A172 (cell line): ENCODE data around the gene NEURL1. TPM values are rescaled to one million over a fixed set of nuclear protein-coding genes. Genes with fewer than 3 reads are reported as not detected.

Source experiments
- DNase-seq: peaks from one replicate; pipeline ENCODE4 v3.0.0-alpha.2; 2015; ENCODE audit warnings: low spot score
- total RNA-seq: library from RNA; depleted of rRNA; stranded (reverse); fragments of >200 nt; shearing (Covaris generic); gene quantifications from 2 replicates; pipeline ENCODE4 v1.2.3, GENCODE V29; 2014

Gene NEURL1
- total RNA-seq, 1 experiment from 2014 or later, result not detected

DNA sequence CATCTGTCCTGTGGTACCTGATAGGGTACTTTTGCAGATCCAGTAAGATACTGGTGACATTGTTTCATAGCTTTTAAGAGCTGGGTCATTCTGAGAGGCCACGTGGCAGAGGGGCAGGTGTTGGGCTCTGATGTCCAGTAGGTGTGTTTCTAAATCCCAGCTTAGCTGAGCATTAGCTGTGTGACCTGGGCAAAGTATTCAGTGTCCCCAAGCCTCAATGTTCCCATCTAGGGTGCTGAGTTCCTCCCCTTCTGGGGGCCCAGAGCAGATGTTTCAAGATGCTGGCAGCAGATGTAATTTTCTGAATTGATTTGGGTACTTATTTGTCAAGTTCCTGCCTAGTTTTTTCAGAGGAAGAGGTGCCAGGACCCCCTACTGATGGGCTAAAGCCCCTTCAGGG, 52.9 kb downstream of the NEURL1 start:
- DNase-seq, result no peak

DNA sequence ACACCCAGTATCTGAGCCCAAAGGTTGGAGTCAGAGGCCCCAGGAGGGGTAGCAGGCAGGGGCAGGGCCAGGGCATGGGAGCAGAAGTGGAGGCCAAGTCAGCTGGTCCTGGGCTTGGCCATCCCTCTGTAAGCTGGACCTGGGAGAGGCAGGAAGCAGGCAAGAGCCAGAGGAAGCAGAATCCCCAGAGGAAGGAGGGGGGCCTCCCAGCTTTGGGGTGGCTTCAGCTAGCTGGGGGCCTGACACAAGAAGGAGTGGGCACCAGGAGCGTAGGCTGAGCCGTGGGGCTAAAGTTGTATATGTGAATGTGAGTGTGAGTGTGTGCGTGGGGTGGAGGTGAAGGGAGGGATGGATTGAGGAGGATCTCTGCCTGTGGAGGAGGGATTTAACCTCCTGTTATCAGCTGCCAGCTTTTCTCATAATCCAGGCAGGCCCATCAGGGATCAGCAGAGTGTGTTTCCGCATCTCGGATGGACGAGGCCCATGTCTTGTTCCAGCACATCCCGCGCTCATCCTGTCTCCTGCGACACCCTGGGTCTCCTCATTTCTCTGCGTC, 54.0 kb downstream of the NEURL1 start:
- DNase-seq, result no peak

DNA sequence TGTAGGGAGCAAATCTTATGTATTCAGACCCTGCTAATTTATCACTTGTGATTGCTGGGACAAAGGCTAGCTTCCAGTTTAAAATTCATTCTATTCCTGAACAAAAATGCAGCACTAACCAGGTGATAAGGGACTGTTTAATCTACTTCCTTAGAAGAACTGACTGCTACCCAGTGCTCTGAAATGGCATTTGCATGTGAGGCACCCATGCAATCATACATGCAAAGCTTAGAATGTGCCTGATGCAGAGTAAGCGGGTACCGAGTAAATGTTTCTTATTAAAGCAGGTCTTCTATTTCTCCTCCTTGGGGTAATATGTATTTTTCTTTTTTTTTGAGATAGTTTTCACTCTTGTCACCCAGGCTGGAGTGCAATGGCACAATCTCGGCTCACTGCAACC, 54.5 kb downstream of the NEURL1 start:
- DNase-seq, result no peak

DNA sequence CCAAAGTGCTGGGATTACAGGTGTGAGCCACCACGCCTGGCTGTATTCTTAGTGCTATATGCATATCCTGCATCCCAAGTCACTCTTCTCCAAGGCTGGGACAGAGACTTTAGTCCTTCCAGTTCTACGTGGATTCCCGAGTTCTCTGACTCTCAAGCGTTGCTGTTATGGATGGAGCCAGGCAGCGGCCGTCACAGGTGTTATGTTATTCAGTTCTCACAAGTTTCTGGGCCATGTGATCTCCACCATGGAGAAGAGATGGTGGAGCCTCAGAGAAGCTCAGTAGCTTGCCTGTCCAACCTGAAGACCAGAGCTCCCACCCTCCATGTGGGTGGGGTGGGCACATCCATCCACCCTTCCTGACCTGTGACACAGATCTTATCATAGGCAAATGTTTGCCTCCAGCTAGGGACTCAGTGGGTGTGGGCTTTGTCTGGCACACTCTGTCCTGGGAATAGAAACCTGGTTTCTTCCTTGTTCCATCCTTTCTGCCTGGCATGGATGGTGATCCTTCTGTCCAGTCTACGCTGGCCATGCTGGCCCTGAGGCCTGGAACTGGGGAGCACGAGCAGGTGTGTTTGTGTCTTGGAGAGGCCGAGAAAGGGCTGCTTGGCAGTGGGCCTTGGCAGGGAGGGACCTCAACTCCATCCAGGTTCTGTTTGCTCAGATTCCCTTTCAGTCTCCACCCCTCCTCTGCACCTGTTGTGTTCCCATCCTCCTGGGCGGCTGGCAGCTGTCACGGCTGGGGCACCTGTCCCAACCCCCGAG, 55.3 kb downstream of the NEURL1 start:
- DNase-seq, result no peak

DNA sequence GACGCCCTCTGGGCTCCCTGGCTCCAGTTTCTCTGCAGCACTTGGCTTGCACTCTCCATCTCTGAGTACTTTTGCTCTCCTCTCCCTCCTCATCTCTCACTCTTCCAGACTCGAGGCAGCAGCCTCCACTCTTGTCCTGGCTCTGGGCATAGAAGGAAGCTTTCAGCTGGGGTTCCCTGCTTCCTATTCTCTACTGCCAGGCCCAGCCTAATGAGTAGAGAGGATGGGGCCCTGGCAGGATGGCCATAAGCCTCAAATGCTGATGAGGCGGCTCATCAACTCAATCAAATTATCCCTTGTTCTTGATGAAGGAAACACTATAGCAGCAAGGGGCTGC, 55.8 kb downstream of the NEURL1 start:
- no peak for DNase-seq

DNA sequence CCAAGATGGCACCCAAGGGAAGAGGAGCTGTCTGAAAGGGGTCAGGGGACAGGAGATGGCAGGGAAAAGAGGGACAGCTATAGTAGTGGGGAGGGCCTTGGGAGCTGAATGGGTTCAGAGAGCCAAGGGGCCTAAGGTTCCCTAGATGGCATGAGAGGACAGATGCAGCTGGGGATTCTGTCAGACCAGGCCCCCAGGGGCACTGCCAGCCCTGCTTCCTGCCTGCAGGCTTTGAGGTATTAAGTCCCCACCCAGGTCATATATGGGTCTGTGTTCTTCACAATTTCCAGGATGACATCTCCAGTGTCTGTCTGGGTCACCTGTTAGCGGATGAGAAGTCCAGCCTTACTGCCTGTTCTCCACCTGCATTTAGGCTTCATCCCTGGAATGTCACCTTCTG, 56.7 kb downstream of the NEURL1 start:
- DNase-seq, result no peak

DNA sequence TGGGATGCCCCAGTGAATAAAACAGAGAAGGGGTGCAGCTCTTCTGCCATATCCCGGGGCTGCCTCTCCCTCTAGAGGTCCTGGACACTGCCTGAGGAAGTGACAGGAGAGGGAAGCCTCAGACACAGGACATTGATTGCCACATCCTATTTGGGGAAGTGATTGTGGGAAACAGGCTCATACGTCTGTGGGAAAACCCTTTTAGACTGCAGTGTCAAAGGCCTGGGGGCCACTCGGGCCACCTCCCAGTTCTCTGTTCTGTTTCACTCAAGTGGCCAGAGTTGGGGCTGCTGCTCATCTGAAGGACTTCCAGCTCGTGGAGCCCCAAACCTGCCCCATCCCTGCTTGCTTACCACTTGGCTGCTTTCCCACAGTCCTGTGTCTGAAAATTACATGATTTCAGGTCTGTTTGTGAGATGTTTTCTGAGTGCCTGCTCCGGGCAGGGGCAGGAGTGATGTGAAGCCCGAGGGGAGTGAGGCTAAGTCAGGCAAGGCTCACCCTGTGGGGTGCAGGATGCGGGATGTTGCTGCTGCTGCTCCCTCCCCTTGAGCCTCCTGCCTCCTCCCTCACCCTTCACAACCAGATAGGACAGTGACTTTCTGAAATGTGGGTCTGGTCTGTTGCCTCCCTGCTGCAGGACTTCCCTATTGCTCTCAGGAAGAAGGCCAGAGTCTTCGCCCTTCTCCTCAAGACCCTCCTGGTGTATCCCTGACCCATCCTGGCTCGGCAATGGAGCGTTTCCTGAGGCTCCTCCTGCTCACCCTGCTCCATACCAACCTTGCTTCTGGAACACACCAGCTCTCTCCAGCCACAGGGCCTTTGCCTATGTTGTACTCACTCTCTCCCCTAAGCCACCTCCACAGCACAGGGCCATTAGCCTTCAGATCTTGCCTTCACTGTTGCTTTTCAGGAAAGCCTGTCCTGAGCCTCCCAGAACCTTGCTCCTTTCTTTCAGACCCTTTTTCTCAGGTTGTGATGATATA, 58.4 kb downstream of the NEURL1 start:
- no peak for DNase-seq

DNA sequence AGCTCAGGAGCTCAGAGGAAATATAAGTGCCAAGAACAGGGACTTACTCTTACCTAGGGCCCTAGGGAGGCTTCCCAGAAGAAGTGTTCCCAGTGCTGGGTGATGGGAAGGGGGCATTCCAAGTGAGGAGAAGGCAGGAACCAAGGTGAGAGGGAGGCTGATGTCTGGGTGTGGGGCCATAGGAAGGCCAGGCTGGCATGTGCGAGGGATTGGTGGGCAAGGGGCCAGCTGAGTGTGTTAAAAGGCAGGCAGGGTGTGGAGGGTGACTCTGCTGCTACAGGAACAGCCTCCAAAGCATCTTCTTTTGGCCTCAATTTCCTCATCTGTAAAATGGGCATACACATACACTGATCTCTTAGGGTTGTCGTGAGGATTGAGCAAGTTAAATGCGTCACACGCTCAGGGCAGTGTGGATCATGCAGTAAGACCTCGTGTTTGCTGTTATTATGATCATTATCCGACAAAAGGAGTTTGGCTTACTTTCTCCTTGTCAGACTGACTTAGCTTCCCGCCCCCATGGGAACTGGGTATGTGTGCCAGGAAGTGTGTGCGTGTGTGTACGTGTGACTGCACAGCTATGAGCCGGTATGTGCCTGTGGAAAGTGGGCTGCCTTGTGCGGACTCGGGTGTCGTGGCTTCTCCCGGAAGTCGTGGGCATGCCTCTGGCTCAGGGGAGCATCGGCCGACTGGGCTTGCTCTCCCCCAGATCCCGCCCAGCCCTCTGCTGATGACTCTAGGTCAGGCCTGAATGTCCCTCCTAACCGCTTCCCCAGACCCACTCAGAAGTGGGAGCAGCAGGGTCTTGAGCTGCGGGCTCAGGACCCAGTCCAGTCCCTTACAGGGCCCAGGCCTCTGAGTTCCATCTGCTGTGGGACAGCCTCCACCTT, 59.6 kb downstream of the NEURL1 start:
- DNase-seq, result no peak

DNA sequence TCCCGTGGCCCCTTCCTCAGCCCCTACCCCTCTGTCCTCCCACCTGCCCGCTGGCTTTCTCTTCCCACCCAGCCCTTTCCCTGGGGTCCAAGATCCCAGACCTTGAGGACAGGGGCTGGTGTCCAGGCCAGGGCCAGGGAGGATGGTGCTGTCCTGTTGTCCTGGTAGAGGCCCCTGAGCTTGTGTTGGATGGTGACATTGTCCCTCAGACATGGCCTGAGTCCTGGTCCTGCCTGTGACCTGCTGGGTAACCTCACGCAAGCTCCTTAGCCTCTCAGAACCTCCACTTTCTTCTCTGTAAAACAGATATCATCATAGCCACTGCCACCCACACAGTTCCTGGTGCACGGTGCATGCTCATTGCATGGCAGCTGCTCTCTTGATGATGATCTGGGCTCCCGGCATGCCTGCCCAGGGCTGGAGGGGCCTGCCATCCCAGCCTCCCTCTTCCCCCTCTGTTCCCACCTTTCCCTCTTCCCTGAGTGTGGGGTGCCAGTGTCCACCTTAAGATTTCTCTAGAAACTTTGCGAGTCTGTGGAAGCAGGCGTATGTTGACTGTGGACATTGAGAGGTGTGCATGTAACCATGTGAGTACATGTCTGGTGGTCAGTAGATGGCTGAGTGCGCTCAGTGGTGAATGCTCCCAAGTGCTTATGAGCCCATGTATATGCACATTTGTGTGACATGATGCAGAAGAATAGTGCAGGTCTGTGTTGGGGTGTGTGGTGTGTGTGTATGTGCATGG, 60.4 kb downstream of the NEURL1 start:
- no peak for DNase-seq

DNA sequence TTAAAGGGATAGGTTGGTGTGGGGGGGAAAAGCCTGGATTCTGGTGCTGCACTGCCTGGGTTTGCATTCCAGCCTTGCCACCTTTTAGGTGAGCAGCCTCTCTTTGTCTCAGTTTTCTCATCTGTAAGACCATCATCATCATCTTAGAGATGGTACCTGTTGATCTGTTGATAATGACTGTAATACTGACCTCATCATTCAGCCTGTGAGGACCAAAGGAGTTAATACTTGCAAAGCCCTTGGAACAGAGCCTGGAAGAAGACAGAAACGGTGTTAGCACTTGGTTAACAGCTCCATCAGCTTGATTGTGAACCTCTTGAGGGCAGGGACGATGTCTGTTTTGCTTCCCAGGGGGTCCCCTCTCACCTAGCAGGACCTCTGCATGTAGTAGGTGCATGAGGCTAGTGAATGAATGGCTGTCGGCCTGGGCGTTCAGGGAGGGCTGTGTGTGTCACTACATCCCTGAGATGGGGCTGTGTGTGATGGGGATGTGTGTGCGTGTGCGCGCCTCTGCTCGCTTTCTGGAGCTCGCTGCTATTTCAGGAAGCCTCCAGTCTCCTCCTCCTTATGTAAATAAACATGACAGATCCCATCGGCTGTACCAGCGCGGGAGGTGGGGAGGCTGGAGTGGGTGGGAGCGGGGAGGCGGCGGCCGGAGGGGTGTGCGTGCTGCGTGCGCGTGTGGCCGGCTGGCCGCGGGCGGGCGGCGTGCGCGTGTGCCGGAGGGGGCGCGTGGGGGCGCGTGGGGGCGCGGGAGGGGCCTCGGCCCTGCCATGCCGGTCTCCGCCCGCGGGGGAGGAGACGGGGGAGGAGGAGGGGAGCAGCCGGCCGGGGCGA, 61.2 kb downstream of the NEURL1 start:
- peak; percentile 42 for DNase-seq

DNA sequence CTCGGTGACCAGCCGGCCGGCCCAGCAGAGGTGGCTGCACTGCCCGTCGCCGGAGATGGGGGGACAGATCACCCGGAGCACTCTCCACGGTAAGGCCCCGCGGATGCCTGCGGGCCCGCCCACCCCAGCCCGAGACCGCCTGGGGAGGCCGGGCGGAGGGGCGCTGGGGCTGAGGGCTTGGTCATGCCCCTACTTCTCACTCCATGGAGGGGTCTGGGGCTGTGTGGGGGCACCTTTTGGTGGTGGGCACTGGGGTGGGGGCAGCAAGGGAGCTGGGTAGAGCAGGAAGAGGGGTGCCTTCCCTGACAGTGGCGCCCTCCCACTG, 61.8 kb downstream of the NEURL1 start:
- DNase-seq, result no peak

DNA sequence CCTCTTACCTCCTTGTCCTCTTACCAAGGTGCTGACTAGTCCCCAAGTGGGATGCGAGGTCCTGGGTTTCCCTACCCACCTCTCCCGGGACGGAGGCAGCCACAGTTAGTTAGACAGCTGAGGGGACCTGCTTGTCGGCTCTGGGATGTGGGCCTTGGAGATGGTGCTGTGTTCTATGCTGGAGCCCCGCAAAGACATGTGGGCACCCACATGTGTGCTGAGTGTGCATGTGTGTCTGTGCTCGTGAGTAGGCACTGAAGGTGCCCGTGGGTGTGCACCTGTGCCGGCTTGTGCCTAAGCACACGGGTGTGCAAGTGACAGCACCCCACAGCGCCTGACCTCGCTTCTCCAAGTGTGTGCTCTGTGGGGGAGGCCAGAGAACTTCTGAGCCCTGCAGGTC, 62.2 kb downstream of the NEURL1 start:
- DNase-seq, result no peak

DNA sequence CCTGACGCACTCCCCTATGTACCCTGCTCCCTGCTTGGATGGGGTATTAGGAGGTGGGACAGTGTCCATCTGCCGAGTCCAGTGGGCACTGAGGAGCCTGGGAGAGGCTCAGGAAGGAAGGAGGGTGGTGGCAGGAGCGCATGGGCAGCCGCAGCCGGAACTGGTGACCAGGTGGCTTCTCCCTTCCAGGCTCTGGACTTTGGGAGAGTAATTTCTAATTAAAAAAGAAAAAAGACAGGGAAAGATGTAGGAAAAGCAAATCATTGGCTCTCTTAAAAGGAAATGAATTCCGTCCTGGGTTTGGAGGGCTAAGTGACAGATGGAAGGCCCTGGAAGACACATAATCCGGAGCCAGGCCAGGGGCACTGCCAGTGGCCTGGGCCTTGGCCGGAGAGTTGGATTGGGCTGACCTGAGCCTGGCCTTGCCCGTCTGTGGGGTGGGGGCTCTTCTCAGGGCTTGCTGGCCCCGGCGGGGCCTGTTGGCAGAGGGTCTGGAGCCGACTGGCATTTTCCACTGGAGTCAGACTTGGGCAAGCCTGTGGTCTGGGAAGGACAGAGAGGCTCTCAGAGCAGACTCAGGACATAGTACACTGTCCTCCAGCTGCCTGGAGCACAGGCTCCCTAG, 63.0 kb downstream of the NEURL1 start:
- DNase-seq, result no peak

DNA sequence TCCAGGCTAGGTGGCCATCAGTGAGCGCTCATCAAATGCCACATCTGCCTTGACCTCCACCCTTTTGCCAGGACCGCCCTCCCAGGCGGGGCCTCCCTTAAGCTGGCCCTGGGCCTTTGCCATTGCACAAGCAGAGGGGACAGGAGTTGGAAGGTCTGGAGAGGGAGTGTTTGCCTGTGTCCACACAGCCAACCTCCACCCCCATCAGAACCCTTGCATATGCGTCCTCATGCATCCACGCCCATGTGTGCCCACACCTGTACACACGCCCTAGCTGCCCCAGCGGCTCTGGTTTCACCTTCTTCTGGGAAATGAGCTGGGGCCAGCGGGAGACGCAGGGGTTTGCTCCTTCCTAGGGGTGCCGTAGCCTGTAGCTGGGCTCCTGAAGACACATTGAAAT, 64.0 kb downstream of the NEURL1 start:
- DNase-seq, result no peak

DNA sequence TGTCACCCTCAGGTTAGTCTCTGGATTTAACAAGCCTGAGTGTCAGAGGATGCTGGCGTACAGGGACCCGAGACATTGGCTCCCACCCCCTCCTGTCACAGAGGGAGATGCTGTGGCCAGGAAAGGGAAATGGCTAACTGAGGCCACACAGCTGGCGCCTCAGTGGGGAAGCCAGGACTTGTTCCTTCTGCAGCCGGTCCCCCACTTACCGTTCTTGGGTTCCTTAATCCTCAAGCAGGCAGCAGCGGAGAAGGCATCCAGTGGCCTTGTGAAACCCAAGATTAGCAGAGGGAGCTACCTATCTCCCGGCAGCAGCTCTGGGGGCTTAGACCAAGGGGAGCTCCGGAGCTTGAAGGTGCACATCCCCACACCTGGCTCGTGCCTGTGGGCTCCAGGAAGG, 65.4 kb downstream of the NEURL1 start:
- no peak for DNase-seq

DNA sequence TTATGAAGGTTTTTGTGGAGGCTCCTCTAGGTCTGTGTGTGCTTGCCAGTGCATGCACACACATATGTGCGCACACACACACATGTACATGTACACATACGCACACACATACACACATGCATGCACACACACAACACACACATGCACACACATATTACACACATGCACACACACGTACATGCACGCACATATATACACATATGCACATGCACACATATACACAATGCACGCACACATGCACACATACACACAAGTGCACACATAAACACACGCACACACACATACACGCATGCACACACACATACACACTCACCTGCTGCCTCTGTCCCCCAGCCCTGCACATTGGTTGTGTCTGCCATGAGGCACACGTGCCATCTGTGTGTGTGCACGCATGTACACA, 66.3 kb downstream of the NEURL1 start:
- no peak for DNase-seq

DNA sequence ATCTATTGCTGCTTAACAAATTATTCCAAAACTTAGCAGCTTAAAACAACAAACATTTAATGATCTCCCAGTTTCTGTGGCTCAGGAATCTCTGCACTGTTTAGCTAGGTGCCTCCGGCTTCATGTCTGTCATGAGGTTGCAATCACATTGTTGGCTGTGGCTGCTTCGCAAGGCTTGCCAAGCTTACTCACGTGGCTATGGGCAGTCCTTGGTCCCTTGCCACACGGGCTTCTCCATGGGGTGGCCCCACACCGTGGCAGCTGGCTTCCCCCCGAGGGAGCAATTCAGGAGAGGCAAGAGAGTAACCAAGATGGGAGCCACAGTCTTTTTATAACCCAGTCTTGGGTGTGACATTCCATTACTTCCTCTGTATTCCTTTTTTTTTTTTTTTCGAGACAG, 67.4 kb downstream of the NEURL1 start:
- no peak for DNase-seq

DNA sequence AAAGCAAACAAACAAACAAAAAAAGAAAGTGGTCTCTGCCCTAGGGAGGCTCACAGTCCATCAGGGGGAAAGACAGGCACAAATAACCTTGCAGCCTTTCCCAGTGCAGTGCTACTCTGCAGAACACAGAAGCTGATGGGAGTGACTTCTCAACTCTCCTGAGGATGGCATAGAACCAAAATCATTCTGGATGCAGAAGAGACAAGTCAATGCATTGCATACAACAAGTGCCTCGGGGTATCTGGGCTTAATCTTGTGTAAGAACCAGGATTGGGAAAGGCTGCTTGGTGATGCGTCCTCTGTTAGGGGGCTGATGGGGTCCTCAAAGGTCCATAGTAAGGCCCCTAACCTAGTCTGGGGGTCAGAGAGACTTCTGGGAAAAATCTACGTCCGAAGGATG, 68.9 kb downstream of the NEURL1 start:
- no peak for DNase-seq

DNA sequence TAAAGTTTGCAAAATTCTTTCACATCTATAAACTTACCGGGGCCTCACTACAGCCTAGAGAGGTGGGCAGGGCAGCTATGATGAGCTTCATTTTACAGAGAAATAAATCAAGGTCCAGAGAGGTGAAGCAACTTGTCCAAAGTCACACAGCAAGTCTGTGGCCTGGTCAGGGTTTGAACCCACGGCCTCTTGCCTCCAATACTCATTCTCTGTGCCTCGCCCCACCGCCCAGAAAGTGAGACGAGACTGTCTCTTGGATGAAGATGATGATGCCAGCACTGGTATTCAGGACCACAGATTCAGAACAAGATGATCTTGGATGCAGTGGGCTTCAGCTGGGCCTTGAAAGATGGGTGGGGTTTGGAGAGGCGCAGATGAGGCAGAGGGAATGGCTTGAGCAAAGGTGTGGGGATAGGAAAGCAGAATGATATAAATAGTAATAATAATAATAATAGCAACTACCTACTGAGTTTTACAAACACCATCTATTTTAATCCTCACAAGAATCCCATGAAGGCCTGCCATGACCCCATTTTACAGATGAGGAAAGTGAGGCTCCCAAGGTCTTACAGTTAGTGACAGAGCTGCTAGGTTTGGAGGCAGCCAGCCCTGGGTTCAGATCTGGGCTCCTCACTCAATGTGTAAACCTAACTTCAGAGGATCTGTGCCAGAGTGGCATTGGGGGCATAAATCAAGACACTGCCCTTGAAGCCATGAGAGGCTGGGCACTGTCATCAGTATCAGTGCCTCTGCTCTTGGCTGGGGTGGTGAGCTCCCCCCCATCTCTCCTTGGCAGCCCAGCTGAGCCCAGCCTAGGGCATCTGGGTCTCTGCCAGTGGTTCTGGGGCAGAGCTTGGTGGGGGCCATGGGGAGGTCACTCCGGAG, 70.0 kb downstream of the NEURL1 start:
- DNase-seq, result no peak
